ENCODE data around the gene TCF12.

The TCF12 gene

GRCh38 chr15:57100136-57100539 lies 181.7 kb downstream of the TCF12 start:
- ATAC-seq, result peak; percentile 61
- no peaks in the 10 kb centered on the region for H3K9me3 Mint-ChIP-seq
- H3K27ac Mint-ChIP-seq, result no peak overlapping the region
- H3K27me3 Mint-ChIP-seq, result no peaks in the 10 kb centered on the region
- H3K36me3 Mint-ChIP-seq, result peaks cover 18% of the 10 kb centered on the region
- H3K4me1 Mint-ChIP-seq, result peaks cover 30% of the 10 kb centered on the region
- no peak overlapping the region for H3K4me3 Mint-ChIP-seq

GRCh38 chr15:57102858-57103257 lies 184.4 kb downstream of the TCF12 start:
- H3K27ac Mint-ChIP-seq, result no peak overlapping the region
- no peaks in the 10 kb centered on the region for H3K9me3 Mint-ChIP-seq
- H3K36me3 Mint-ChIP-seq, result peaks cover 33% of the 10 kb centered on the region
- ATAC-seq, result no peak
- peaks cover 35% of the 10 kb centered on the region for H3K4me1 Mint-ChIP-seq
- H3K4me3 Mint-ChIP-seq, result no peak overlapping the region
- no peaks in the 10 kb centered on the region for H3K27me3 Mint-ChIP-seq

DNA sequence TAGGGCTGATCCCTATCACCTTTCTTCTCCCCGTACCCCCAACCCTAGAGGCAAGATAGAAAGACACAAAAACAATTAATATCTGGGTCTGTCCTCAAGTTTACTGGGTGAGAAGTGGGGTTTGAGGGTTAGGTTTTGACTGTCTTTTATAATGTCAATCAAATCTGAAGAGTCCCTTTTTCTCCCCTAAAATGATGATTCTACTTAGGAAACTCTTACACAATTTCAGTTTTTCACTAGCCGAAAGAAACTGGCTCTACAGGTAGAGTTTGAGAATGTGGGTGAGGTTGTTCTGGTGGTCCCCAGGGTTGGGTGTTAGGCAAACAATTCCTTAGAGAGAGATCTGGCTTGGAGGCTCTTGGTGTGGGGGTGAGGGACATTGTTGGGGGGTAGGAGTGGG lies 189.9 kb downstream of the TCF12 start:
- no peak for ATAC-seq
- Mint-ChIP-seq H3K9me3 (no peaks in the 10 kb centered on the region), H3K27me3 (no peaks in the 10 kb centered on the region), H3K36me3 (peaks cover 28% of the 10 kb centered on the region), H3K27ac (peak overlapping the region; percentile 48), H3K4me1 (peaks cover 30% of the 10 kb centered on the region), H3K4me3 (no peak overlapping the region)

GRCh38 chr15:57109005-57109404 lies 190.6 kb downstream of the TCF12 start:
- H3K4me3 Mint-ChIP-seq, result no peak overlapping the region
- H3K9me3 Mint-ChIP-seq, result no peaks in the 10 kb centered on the region
- H3K27me3 Mint-ChIP-seq, result no peaks in the 10 kb centered on the region
- H3K27ac Mint-ChIP-seq, result peak overlapping the region; percentile 48
- H3K36me3 Mint-ChIP-seq, result peaks cover 28% of the 10 kb centered on the region
- peaks cover 34% of the 10 kb centered on the region for H3K4me1 Mint-ChIP-seq
- no peak for ATAC-seq

GRCh38 chr15:57111002-57111401 lies 192.6 kb downstream of the TCF12 start:
- H3K27ac Mint-ChIP-seq, result no peak overlapping the region

GRCh38 chr15:57112178-57112577 lies 193.7 kb downstream of the TCF12 start:
- no peak overlapping the region for H3K4me3 Mint-ChIP-seq
- H3K27ac Mint-ChIP-seq, result no peak overlapping the region
- H3K4me1 Mint-ChIP-seq, result peaks cover 31% of the 10 kb centered on the region
- H3K36me3 Mint-ChIP-seq, result peaks cover 3% of the 10 kb centered on the region
- no peak for ATAC-seq
- no peaks in the 10 kb centered on the region for H3K27me3 Mint-ChIP-seq
- H3K9me3 Mint-ChIP-seq, result no peaks in the 10 kb centered on the region

More at GRCh38 chr15:57111002-57111401, 192.6 kb downstream of the TCF12 start:
- Mint-ChIP-seq H3K27me3 (no peaks in the 10 kb centered on the region), H3K4me1 (peaks cover 34% of the 10 kb centered on the region), H3K36me3 (peaks cover 14% of the 10 kb centered on the region), H3K4me3 (no peak overlapping the region), H3K9me3 (no peaks in the 10 kb centered on the region)
- no peak for ATAC-seq

- Mint-ChIP-seq H3K27ac (no peak overlapping the region), H3K4me3 (no peak overlapping the region), H3K9me3 (no peaks in the 10 kb centered on the region), H3K4me1 (peaks cover 33% of the 10 kb centered on the region), H3K36me3 (no peaks in the 10 kb centered on the region), H3K27me3 (no peaks in the 10 kb centered on the region)
- ATAC-seq, result no peak
Measured at GRCh38 chr15:57114070-57114469, 195.6 kb downstream of the TCF12 start.

GRCh38 chr15:57118013-57118799 lies 199.8 kb downstream of the TCF12 start:
- Mint-ChIP-seq H3K27me3 (no peaks in the 10 kb centered on the region), H3K36me3 (peaks cover 12% of the 10 kb centered on the region), H3K4me3 (no peak overlapping the region), H3K9me3 (no peaks in the 10 kb centered on the region), H3K4me1 (peaks cover 37% of the 10 kb centered on the region), H3K27ac (peak overlapping the region; percentile 39)
- ATAC-seq, result no peak

DNA sequence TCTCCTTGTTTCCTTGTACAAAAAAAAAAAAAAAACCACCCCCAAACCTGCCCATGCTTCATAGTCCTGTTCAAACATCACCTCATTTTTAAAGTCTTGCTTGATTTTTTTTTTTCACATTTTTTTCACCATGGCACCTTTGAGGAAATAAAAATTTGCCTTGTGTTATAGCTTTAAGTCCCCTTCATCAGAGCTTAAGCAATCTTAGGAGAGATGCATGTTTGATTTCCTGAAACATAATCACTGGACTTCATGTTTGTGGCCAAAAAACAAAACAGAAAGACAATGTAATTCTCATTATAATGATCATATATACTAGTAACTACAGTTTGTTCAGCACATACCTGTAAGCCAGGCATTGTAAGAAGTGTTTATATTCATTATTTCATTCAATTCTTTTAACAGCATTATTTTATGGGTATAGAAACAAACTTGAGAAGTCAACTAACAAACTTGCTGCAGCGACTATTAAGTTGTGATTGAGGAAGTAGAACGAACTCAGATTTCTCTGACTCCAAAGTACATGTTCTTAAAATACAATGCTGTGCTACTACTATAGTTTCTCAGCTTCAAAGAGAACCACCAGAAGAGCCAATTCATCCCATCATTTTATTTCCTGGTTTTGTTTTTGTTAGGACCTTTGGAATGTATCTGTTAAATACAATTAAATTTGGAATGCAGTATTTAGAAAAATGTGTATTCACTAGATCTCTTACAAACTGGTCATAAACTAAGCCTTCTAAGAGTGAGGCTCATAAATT lies 203.8 kb downstream of the TCF12 start:
- peaks cover 22% of the 10 kb centered on the region for H3K36me3 Mint-ChIP-seq
- no peak for ATAC-seq

GRCh38 chr15:57124036-57124435 lies 205.6 kb downstream of the TCF12 start:
- no peak for ATAC-seq
- Mint-ChIP-seq H3K27me3 (no peaks in the 10 kb centered on the region), H3K4me3 (no peak overlapping the region), H3K9me3 (no peaks in the 10 kb centered on the region), H3K4me1 (peaks cover 23% of the 10 kb centered on the region), H3K36me3 (peaks cover 33% of the 10 kb centered on the region), H3K27ac (no peak overlapping the region)

More for the DNA sequence above, 203.8 kb downstream of the TCF12 start:
- Mint-ChIP-seq H3K4me1 (peaks cover 36% of the 10 kb centered on the region), H3K27me3 (no peaks in the 10 kb centered on the region), H3K4me3 (no peak overlapping the region), H3K9me3 (no peaks in the 10 kb centered on the region), H3K27ac (no peak overlapping the region)

DNA sequence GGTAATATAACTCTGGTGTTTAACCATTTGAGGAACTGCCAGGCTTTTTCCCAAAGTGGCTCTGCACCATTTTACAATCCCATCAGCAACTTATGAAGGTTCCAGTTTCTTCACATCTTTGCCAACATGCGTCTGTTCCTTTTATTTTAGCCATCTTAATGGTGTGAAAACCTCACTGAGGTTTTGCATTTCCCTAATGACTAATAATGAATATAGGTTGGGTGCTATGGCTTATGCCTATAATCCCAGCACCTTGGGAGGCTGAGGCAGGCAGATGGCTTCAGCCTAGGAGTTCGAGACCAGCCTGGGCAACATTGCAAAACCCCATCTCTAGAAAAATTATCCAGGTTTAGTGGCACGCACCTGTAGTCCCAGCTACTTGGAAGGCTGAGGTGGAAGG lies 210.6 kb downstream of the TCF12 start:
- ATAC-seq, result no peak
- no peak overlapping the region for H3K4me3 Mint-ChIP-seq
- H3K27ac Mint-ChIP-seq, result no peak overlapping the region
- H3K9me3 Mint-ChIP-seq, result no peaks in the 10 kb centered on the region
- no peaks in the 10 kb centered on the region for H3K27me3 Mint-ChIP-seq
- H3K4me1 Mint-ChIP-seq, result peaks cover 18% of the 10 kb centered on the region
- peaks cover 23% of the 10 kb centered on the region for H3K36me3 Mint-ChIP-seq

- Mint-ChIP-seq H3K4me3 (no peak overlapping the region), H3K9me3 (no peaks in the 10 kb centered on the region), H3K27me3 (no peaks in the 10 kb centered on the region), H3K27ac (no peak overlapping the region), H3K4me1 (peaks cover 18% of the 10 kb centered on the region), H3K36me3 (peaks cover 23% of the 10 kb centered on the region)
- no peak for ATAC-seq
Measured at GRCh38 chr15:57130956-57131355, 212.5 kb downstream of the TCF12 start.

DNA sequence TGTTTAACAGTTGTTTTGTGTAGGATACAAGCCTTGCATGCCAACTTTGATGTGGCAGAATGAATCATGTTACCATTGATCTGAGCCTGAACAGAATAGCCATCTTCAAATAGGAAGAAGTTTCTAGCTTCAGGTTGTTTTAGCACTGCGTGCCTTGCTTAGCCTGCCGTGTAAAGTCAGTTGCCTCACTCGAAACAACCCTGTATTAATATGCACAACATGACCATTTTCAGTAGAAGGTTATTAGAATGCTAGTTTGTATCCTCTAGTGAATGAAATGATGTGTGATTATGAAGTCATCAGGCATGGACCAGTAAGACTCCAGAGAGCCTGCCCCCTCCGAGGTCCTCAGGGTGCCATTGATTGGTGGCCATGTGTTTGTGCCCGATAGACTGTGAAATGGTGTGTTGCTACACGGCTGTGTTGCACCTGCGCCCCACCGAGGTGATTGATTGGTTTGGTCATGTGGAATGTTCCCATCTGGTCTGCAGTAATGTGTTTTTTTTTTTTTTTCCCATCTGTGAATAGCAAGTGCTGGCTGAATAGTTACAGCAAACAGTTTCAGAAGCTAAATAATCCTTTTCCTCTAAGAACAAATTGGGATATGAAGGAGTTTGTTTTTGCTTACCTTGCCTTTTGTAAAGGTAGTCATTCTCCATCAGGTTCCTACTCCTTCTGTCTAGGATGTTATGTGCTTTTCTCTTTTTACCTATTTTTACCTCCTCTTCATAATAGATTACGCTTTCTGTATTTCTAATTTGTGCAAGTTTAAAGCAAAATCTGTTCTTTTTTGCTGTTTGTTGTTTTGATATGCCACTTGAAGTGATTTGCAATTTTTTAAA lies 214.9 kb downstream of the TCF12 start:
- Mint-ChIP-seq H3K36me3 (peaks cover 8% of the 10 kb centered on the region), H3K27ac (no peak overlapping the region), H3K4me3 (no peak overlapping the region), H3K9me3 (no peaks in the 10 kb centered on the region), H3K27me3 (no peaks in the 10 kb centered on the region), H3K4me1 (peaks cover 14% of the 10 kb centered on the region)
- peak; percentile 16 for ATAC-seq

GRCh38 chr15:57134071-57134605 lies 215.7 kb downstream of the TCF12 start:
- H3K4me3 Mint-ChIP-seq, result no peak overlapping the region
- no peaks in the 10 kb centered on the region for H3K27me3 Mint-ChIP-seq
- H3K9me3 Mint-ChIP-seq, result no peaks in the 10 kb centered on the region
- H3K27ac Mint-ChIP-seq, result no peak overlapping the region
- H3K36me3 Mint-ChIP-seq, result peaks cover under 1% of the 10 kb centered on the region
- peaks cover 18% of the 10 kb centered on the region for H3K4me1 Mint-ChIP-seq
- no peak for ATAC-seq

- H3K4me1 Mint-ChIP-seq, result peaks cover 20% of the 10 kb centered on the region
- H3K27ac Mint-ChIP-seq, result no peak overlapping the region
- H3K9me3 Mint-ChIP-seq, result no peaks in the 10 kb centered on the region
- ATAC-seq, result no peak
- no peak overlapping the region for H3K4me3 Mint-ChIP-seq
- H3K36me3 Mint-ChIP-seq, result no peaks in the 10 kb centered on the region
- no peaks in the 10 kb centered on the region for H3K27me3 Mint-ChIP-seq
Measured at GRCh38 chr15:57134851-57135250, 216.4 kb downstream of the TCF12 start.

All from stimulated activated memory B cell treated with anti-CD40 and anti-IgM and Interleukin-4, amounts not matched to agents 10 μg/mL and 1 μg/mL and 100 μg/mL, for 72 hours (primary cell).